IMR-90 (cell line): ENCODE data around the gene NHLRC3. TPM values are rescaled to one million over a fixed set of nuclear protein-coding genes. Genes with fewer than 3 reads are reported as not detected.

Source experiments
- ATAC-seq: fragments of 200-7000 bp; cut with Tn5 transposase; 2 replicates; pipeline ENCODE4 v1.9.1; 2020; ENCODE audit warnings: low read depth, mild to moderate bottlenecking, moderate library complexity
- BruUV-seq: library from RNA; stranded (reverse); fragments of 400-500 nt; replicated peaks from 2 replicates; lab custom pipeline; 2021; lab: Mats Ljungman, UMichigan
- CTCF ChIA-PET: fragments of 300-600 bp; formaldehyde crosslinking; extraction: SDS; loops from one replicate; lab custom pipeline; 2021; ENCODE audit warnings: antibody characterized with exemption; lab: Yijun Ruan, JAX
- POLR2A ChIA-PET: fragments of 300-600 bp; sonication (Branson Sonifier 250); formaldehyde crosslinking; loops from one replicate; lab custom pipeline; 2022; ENCODE audit warnings: antibody characterized with exemption; ENCODE audit not compliant: unreplicated experiment; lab: Charles Lee
- DNase-seq: peaks from one replicate; pipeline ENCODE4 v3.0.0; 2013
- H2AFZ ChIP-seq: replicated peaks from 2 replicates; pipeline ENCODE3; 2013; ENCODE audit warnings: low read length, mild to moderate bottlenecking; ENCODE audit not compliant: poor library complexity
- H2AK5ac ChIP-seq: 2 replicates; pipeline ENCODE4 v1.6.1; 2013; ENCODE audit warnings: low read depth, low read length, inconsistent platforms
- H2AK9ac ChIP-seq: replicated peaks from 2 replicates; pipeline ENCODE3; 2013; ENCODE audit warnings: mild to moderate bottlenecking, low read depth, low read length, moderate library complexity; ENCODE audit not compliant: poor library complexity
- H2BK120ac ChIP-seq: 2 replicates; pipeline ENCODE4 v1.6.1; 2013; ENCODE audit warnings: low read depth, low read length, inconsistent platforms
- H2BK15ac ChIP-seq: 3 replicates; pipeline ENCODE4 v1.6.1; 2013; ENCODE audit warnings: low read depth, low read length, inconsistent platforms
- H2BK20ac ChIP-seq: 2 replicates; pipeline ENCODE4 v1.6.1; 2013; ENCODE audit warnings: low read depth, mild to moderate bottlenecking, inconsistent platforms, low read length, moderate library complexity
- H2BK5ac ChIP-seq: 2 replicates; pipeline ENCODE4 v1.6.1; 2013; ENCODE audit warnings: mild to moderate bottlenecking, low read depth, low read length, inconsistent platforms; ENCODE audit not compliant: poor library complexity, severe bottlenecking
- H3K14ac ChIP-seq: replicated peaks from 2 replicates; pipeline ENCODE4 v1.6.1; 2013; ENCODE audit warnings: low read depth, low read length, inconsistent platforms
- H3K18ac ChIP-seq: 2 replicates; pipeline ENCODE4 v1.6.1; 2013; ENCODE audit warnings: low read depth, low read length, control low read depth
- H3K23ac ChIP-seq: 2 replicates; pipeline ENCODE4 v1.6.1; 2013; ENCODE audit warnings: low read depth, low read length, inconsistent platforms
- H3K27ac ChIP-seq: 2 replicates; pipeline ENCODE4 v1.5.1; 2013; ENCODE audit warnings: mild to moderate bottlenecking, control low read depth, low read length; ENCODE audit not compliant: insufficient read depth
- H3K27me3 ChIP-seq: 2 replicates; pipeline ENCODE4 v1.6.1; 2013; ENCODE audit warnings: low read length; ENCODE audit not compliant: control insufficient read depth, insufficient read depth
- H3K36me3 ChIP-seq: 2 replicates; pipeline ENCODE4 v1.6.1; 2013; ENCODE audit warnings: low read length, mixed read lengths; ENCODE audit not compliant: control insufficient read depth, insufficient read depth
- H3K4ac ChIP-seq: 2 replicates; pipeline ENCODE4 v1.6.1; 2013; ENCODE audit warnings: low read depth, low read length, inconsistent platforms
- H3K4me1 ChIP-seq: 2 replicates; pipeline ENCODE4 v1.6.1; 2013; ENCODE audit warnings: low read length, mixed read lengths; ENCODE audit not compliant: control insufficient read depth, insufficient read depth
- H3K4me2 ChIP-seq: 2 replicates; pipeline ENCODE4 v1.6.1; 2013; ENCODE audit warnings: low read depth, mild to moderate bottlenecking, control low read depth, low read length, moderate library complexity
- H3K4me3 ChIP-seq: 2 replicates; pipeline ENCODE4 v1.5.1; 2013; ENCODE audit warnings: low read depth, mild to moderate bottlenecking, control low read depth, low read length, moderate library complexity; ENCODE audit not compliant: insufficient read depth
- H3K56ac ChIP-seq: 2 replicates; pipeline ENCODE4 v1.6.1; 2013; ENCODE audit warnings: low read length, inconsistent platforms; ENCODE audit not compliant: insufficient read depth; ENCODE audit errors: extremely low read depth
- H3K79me1 ChIP-seq, 2 experiments: 2 replicates each; pipeline ENCODE4 v1.6.1; 2013; ENCODE audit warnings: low read length in 2 of 2, inconsistent platforms in 1 of 2, low read depth in 1 of 2
- H3K9ac ChIP-seq: 2 replicates; pipeline ENCODE4 v1.6.1; 2013; ENCODE audit warnings: low read depth, low read length, control low read depth
- H3K9me1 ChIP-seq: 2 replicates; pipeline ENCODE4 v1.6.1; 2013; ENCODE audit warnings: low read length, inconsistent platforms; ENCODE audit not compliant: insufficient read depth
- H3K9me3 ChIP-seq: 2 replicates; pipeline ENCODE4 v1.6.1; 2013; ENCODE audit warnings: low read length; ENCODE audit not compliant: control insufficient read depth, insufficient read depth
- H4K20me1 ChIP-seq: 2 replicates; pipeline ENCODE4 v1.6.1; 2013; ENCODE audit warnings: low read length, inconsistent platforms; ENCODE audit not compliant: insufficient read depth
- H4K5ac ChIP-seq: 2 replicates; pipeline ENCODE4 v1.6.1; 2013; ENCODE audit warnings: mild to moderate bottlenecking, low read depth, low read length, control low read depth
- H4K8ac ChIP-seq, 2 experiments: 2 replicates each; pipeline ENCODE4 v1.6.1; 2013; ENCODE audit warnings: low read depth in 2 of 2, low read length in 2 of 2, control low read depth in 1 of 2, inconsistent platforms in 1 of 2
- H4K91ac ChIP-seq: 2 replicates; pipeline ENCODE4 v1.6.1; 2013; ENCODE audit warnings: low read depth, low read length, inconsistent platforms; ENCODE audit not compliant: insufficient read depth
- CEBPB ChIP-seq: IDR thresholded peaks from 2 replicates; pipeline ENCODE4 v1.6.1; 2012; ENCODE audit warnings: low read depth, low read length, improper control_type of control experiment
- MXI1 ChIP-seq: IDR thresholded peaks from 2 replicates; pipeline ENCODE4 v1.6.1; 2012; ENCODE audit warnings: low read depth, mild to moderate bottlenecking, low read length, moderate library complexity, borderline replicate concordance
- dilution Hi-C: fragments of 300-500 bp; cut with HindIII; formaldehyde crosslinking; loops from one replicate; pipeline ENCODE4 v1.14.3; 2018; ENCODE audit warnings: low sequenced_read_pairs; ENCODE audit not compliant: unreplicated experiment
- in situ Hi-C: fragments of 300-500 bp; cut with MboI; formaldehyde crosslinking; loops from 3 replicates; pipeline ENCODE4 v1.14.3; 2019; ENCODE audit warnings: low sequenced_read_pairs, inconsistent platforms, mixed read lengths
- intact Hi-C: fragments of 100-400 bp; cut with micrococcal nuclease; formaldehyde crosslinking; loops from 2 replicates; pipeline ENCODE4 v1.10.0; 2022
- polyA plus RNA-seq, 3 experiments: library from polyadenylated mRNA; depleted of rRNA; stranded (reverse); fragments of >200 nt; gene quantifications; 2 replicates each; pipeline ENCODE4 v1.2.3, GENCODE V29; 2012; ENCODE audit warnings: low replicate concordance in 1 of 3
- total RNA-seq: library from RNA; depleted of rRNA; stranded (reverse); fragments of >200 nt; gene quantifications from 2 replicates; pipeline ENCODE4 v1.2.3, GENCODE V29; 2012

NHLRC3 gene
- total and polyA plus RNA-seq, 2 of the 4 experiments (the other 2 are of a cell fraction): 3.0 to 4.2 TPM

DNA sequence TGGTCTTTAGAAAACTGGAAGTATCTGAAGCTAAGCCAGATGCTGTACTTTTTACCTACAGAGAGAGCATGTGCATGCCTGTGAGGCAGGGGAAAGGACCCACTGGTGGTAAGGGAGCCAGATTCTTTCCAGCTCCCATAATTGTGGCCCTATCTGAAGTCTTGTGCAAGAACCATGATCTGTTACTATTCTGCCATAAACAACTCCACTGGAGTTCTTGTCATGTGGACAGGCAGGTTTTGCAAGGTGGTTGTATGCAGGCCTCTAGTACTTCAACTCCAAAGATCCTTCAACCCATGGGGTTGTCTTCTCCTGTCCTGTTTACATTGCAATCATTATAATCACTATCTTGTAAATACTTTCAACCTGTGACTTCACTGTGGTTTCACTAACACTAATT, 14.5 kb upstream of the NHLRC3 start:
- Histone ChIP-seq H3K14ac (no peak overlapping the region), H3K4me3 (no peak overlapping the region), H3K9me3 (no peaks in the 10 kb centered on the region), H2BK20ac (no peak overlapping the region), H3K4me2 (peak overlapping the region; percentile 50; the same call in 1 of the 2 replicates), H3K36me3 (peaks cover 12% of the 10 kb centered on the region), H3K79me1 (peaks cover 0 to 5% of the 10 kb centered on the region in 2 experiments; a peak in 3 of 4 replicates), H3K27me3 (no peaks in the 10 kb centered on the region), H3K9ac (no peak overlapping the region), H3K27ac (no peak overlapping the region), H2BK15ac (no peak overlapping the region), H3K4me1 (peaks cover 4% of the 10 kb centered on the region), H3K18ac (peak overlapping the region; percentile 24; the same call in 1 of the 2 replicates), H2AK9ac (no peak overlapping the region), H4K20me1 (no peaks in the 10 kb centered on the region), H2AK5ac (no peak overlapping the region), H4K91ac (no peak overlapping the region), H4K8ac (no peak overlapping the region), H3K9me1 (no peaks in the 10 kb centered on the region; the same call in 1 of the 2 replicates), H3K56ac (no peak overlapping the region), H2BK120ac (no peak overlapping the region), H3K4ac (no peak overlapping the region), H4K5ac (no peak overlapping the region), H3K23ac (no peak overlapping the region), H2BK5ac (peak overlapping the region; percentile 62), H2AFZ (no peak overlapping the region)
- ChIA-PET POLR2A (no interaction called here), CTCF (interaction anchor here (1.1 kb wide), 1 partner anchor 10 kb away, joined by 6 read pairs; no protein-coding TSS in a partner anchor)
- no TSS peak for BruUV-seq
- dilution Hi-C loops: no loop called here
- DNase-seq (peak; percentile 54), ATAC-seq (peak; percentile 82)
- intact Hi-C loops: no loop called here
- TF ChIP-seq MXI1: no peak
- peak; percentile 64 for TF ChIP-seq CEBPB
- in situ Hi-C loops: no loop called here
